ENCODE data around the gene ELANE.

ELANE gene

GRCh38 chr19:897442-898039 lies 45.4 kb downstream of the ELANE start:
- DNase-seq (ENCODE audit: low read depth in 3 of 3): no peak

DNA sequence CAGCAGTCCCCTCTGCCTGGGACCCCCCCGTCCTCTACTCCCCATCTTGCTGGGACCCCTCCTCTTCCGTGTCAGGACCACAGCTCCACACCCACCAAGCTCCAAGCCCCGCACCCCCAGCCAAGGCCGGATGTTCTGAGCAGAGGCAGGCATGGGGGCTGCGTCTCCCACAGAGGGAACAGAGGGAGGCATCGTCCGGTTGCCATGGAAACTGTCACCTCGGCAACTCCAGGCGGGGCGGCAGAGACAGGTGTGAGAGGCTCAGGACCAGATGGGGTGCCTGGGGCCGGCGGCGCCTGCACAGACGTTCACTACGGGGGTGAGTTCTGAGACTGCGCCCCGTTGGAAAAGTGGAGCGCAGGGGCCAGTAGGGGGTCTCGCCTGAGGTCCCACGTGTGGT lies 46.6 kb downstream of the ELANE start:
- no peak for DNase-seq (ENCODE audit: low read depth in 3 of 3)

GRCh38 chr19:899336-900042 lies 47.4 kb downstream of the ELANE start:
- DNase-seq (ENCODE audit: low read depth in 3 of 3): no peak

DNA sequence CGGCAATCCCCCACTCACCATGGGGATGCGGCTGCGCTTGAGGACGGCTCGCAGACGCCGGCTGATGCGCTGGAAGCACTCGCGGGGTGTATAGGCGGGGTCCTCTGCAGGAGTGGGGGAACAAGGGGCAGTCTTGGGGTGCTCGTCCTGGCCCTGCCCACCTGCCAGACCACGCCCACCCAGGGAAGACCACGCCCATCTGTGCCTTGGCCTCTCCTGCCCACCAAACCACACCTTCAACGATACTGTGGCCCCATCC lies 47.9 kb downstream of the ELANE start:
- no peak for DNase-seq (ENCODE audit: low read depth in 3 of 3)

DNA sequence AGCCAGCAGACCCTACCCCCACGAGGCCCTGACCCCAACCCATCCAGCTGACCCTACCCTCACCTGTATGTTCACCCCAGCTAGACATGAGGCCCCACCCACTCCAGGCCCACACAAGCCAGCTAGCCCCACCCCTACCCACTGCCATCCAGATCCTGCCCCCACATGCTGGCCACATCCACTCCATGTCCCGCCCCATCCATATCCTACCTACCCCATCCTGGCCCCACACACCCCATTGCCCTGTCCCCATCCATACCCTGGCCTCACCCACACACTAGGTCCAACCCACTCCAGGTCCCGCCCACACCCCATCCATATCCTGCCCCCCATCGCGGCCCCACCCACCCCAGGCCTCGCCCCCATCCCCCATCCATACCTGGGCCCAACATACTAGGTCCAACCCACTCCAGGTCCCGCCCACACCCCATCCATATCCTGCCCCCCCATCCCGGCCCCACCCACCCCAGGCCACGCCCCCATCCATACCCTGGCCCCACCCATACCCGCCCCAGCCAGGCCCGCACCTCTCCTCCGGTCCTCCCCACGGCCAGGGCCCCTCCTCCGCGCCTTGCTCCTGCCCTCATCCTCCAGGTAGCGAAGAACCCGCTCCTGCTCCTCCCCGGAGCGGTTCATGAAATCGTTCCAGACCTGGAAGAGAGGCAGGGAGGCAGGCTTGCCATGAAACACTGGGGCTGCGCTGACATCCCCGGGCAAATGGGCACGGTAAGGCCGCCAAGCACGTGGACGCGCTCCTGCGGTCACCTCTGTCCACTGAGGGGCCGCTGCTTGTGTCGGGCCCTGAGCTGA lies 48.4 kb downstream of the ELANE start:
- no peak for DNase-seq (ENCODE audit: low read depth in 3 of 3)

DNA sequence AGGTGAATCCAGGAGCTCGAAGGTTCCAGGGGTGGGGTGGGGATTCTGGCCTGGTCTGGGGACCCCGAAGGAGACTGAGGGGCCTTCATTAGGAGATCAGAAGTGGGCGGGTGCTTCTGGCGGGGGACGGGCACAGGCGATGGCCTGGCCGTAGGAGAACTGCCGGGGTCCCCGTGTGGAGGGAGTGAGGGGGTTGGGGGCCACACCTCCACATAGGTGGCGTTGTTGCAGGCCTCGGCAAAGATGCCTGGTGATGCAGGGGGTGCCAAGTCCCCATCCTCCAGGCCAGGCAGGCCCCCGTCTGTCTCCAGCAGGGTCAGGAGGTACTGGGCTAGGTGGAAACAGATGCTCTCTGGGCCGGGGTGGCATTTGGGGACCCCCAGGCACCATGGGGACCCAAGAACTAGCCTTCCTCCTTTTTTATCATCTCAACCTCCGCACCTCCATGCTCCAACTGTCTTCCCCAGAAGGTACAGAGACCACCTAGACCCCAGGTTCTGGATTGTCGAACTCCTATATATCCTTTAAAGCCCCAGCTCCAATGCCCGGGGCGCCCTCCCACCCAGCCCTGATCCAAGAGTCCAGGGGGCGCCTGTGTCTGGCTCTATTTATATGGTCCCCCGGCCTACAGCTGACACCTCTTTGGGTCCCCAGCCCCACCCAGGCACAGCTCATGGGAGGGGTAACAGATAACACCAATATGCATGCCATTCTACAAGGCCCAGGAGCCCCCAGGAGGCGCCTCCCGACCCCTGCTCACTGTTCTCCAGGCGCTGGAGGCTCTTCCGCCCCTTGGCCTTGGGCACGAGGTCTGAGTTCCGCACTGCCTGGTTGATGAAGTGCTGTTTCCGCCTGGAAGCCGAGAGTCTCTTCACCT lies 49.4 kb downstream of the ELANE start:
- DNase-seq (ENCODE audit: low read depth in 3 of 3): no peak

- no peak for DNase-seq (ENCODE audit: low read depth in 3 of 3)
Measured at GRCh38 chr19:902093-902370, 49.9 kb downstream of the ELANE start.

DNA sequence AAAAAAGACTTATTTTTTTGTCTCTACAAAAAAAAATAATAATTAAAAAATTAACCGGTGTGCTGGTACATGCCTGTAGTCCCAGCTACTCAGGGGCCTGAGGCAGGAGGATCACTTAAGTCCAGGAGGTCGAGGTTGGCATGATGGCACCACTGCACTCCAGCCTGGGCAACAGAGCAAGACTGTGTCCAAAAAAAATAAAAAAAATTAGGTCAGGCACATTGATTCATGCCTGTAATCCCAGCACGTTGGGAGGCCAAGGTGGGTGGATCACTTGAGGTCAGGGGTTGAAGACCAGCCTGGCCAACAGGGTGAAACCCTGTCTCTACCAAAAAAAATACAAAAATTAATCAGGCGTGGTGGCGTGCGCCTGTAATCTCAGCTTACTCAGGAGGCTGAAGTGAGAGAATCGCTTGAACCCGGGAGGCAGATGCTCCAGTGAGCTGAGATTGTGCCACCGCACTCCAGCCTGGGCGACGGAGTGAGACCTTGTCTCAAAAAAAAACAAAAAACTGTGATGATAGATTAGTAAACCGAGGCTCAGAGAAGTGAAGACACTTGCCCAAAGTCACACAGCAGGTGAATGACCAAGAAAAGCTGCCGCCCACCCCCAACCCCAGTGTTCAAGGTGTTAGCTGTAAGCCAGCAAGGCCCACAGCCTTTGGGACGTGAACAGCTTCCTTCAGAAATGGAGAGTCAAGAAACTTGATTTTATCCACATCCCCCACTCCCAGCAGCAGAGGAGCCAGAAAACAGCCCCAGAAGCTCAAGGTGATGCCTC lies 50.5 kb downstream of the ELANE start:
- no peak for DNase-seq (ENCODE audit: low read depth in 3 of 3)

GRCh38 chr19:903266-903797 lies 51.2 kb downstream of the ELANE start:
- no peak for DNase-seq (ENCODE audit: low read depth in 3 of 3)

- DNase-seq (ENCODE audit: low read depth in 3 of 3): no peak
Measured at GRCh38 chr19:904545-904944, 52.4 kb downstream of the ELANE start.
